Thymus (tissue), 11 donors: ENCODE measurements around the gene TTLL8. TPM values are rescaled to one million over a fixed set of nuclear protein-coding genes. Genes with fewer than 3 reads are reported as not detected.

ENCODE experiments used
- DNase-seq, 9 donors: peaks; one replicate each; pipeline ENCODE4 v3.0.0-alpha.2; 2013; ENCODE audit warnings: low spot score in 9 of 9, low read depth in 6 of 9, missing footprints in 1 of 9
- H3K27ac ChIP-seq, 2 donors: one replicate each; pipeline ENCODE4 v1.5.1; 2013; ENCODE audit warnings: control low read depth in 1 of 2, low read depth in 1 of 2, low read length in 1 of 2, mild to moderate bottlenecking in 1 of 2, moderate library complexity in 1 of 2
- H3K27me3 ChIP-seq, 2 donors: one replicate each; pipeline ENCODE4 v1.5.1; 2013; ENCODE audit warnings: low read length in 1 of 2; ENCODE audit not compliant: control insufficient read depth in 2 of 2, insufficient read depth in 1 of 2
- H3K36me3 ChIP-seq, 2 donors: one replicate each; pipeline ENCODE4 v1.5.1; 2013; ENCODE audit warnings: low read length in 1 of 2, mild to moderate bottlenecking in 1 of 2, moderate library complexity in 1 of 2; ENCODE audit not compliant: control insufficient read depth in 2 of 2, insufficient read depth in 2 of 2
- H3K4me1 ChIP-seq, 2 donors: one replicate each; pipeline ENCODE4 v1.5.1; 2013; ENCODE audit warnings: low read length in 2 of 2; ENCODE audit not compliant: control insufficient read depth in 2 of 2, insufficient read depth in 2 of 2
- H3K4me3 ChIP-seq, 2 donors: one replicate each; pipeline ENCODE4 v1.5.1; 2013; ENCODE audit warnings: low read length in 2 of 2, control low read depth in 1 of 2, mild to moderate bottlenecking in 1 of 2
- H3K9me3 ChIP-seq, 2 donors: one replicate each; pipeline ENCODE4 v1.5.1; 2013; ENCODE audit warnings: low read length in 1 of 2, mild to moderate bottlenecking in 1 of 2; ENCODE audit not compliant: control insufficient read depth in 2 of 2, insufficient read depth in 1 of 2
- WGBS: extraction: QIAGEN DNeasy Blood & Tissue Kit; methylation state at CpG from one replicate; pipeline ENCODE4 v1.1.7; 2013; 5-methylcytosine and 5-hydroxymethylcytosine counted together
- polyA plus RNA-seq: library from polyadenylated mRNA; stranded (reverse); fragments of 200-250 nt; gene quantifications from one replicate; pipeline ENCODE4 v1.2.3, GENCODE V29; 2013
- total RNA-seq: library from RNA; stranded (reverse); fragments of 120-200 nt; gene quantifications from one replicate; pipeline ENCODE4 v1.2.4, GENCODE V29; 2013
- donor health status: healthy.

Gene TTLL8
- total and polyA plus RNA-seq, 2 donors: not detected

GRCh38 chr22:49997251-49997599 is 60.9 kb downstream of the TTLL8 start:
- no peaks in the 10 kb centered on the region for H3K4me1 ChIP-seq
- DNase-seq: no peak
- H3K9me3 ChIP-seq: peaks cover 0 to 1% of the 10 kb centered on the region in 2 donors
- 91% methylated on average over 12 of the region's 12 CpGs for WGBS
- H3K27ac ChIP-seq: no peak overlapping the region
- peaks cover 7 to 39% of the 10 kb centered on the region in 2 donors for H3K27me3 ChIP-seq
- no peak overlapping the region for H3K4me3 ChIP-seq
- no peaks in the 10 kb centered on the region for H3K36me3 ChIP-seq

GRCh38 chr22:49996518-49997250 is 61.4 kb downstream of the TTLL8 start:
- Histone ChIP-seq H3K36me3 (no peaks in the 10 kb centered on the region), H3K9me3 (peaks cover 0 to 1% of the 10 kb centered on the region in 2 donors), H3K4me3 (no peak overlapping the region), H3K4me1 (no peaks in the 10 kb centered on the region), H3K27ac (no peak overlapping the region), H3K27me3 (peaks cover 7 to 37% of the 10 kb centered on the region in 2 donors)
- DNase-seq: no peak
- 95% methylated on average over 19 of the region's 19 CpGs for WGBS

GRCh38 chr22:49996119-49996517 is 62.0 kb downstream of the TTLL8 start:
- no peak for DNase-seq
- peaks cover 0 to 1% of the 10 kb centered on the region in 2 donors for H3K9me3 ChIP-seq
- H3K27me3 ChIP-seq: peaks cover 7 to 33% of the 10 kb centered on the region in 2 donors
- 93% methylated on average over 4 of the region's 4 CpGs for WGBS
- H3K27ac ChIP-seq: no peak overlapping the region
- H3K4me3 ChIP-seq: no peak overlapping the region
- no peaks in the 10 kb centered on the region for H3K4me1 ChIP-seq
- H3K36me3 ChIP-seq: no peaks in the 10 kb centered on the region

GRCh38 chr22:49995361-49996118 is 62.6 kb downstream of the TTLL8 start:
- WGBS: 96% methylated on average over 10 of the region's 10 CpGs
- Histone ChIP-seq H3K27me3 (peaks cover 7 to 27% of the 10 kb centered on the region in 2 donors), H3K27ac (no peak overlapping the region), H3K4me1 (no peaks in the 10 kb centered on the region), H3K4me3 (no peak overlapping the region), H3K36me3 (no peaks in the 10 kb centered on the region), H3K9me3 (peaks cover 1 to 4% of the 10 kb centered on the region in 2 donors)
- DNase-seq: no peak

- H3K27me3 ChIP-seq: peaks cover 4 to 22% of the 10 kb centered on the region in 2 donors
Measured at GRCh38 chr22:49995041-49995360, 63.1 kb downstream of the TTLL8 start.

GRCh38 chr22:49994361-49995040 is 63.6 kb downstream of the TTLL8 start:
- H3K27me3 ChIP-seq: peaks cover 0 to 17% of the 10 kb centered on the region in 2 donors
- H3K9me3 ChIP-seq: peaks cover 0 to 4% of the 10 kb centered on the region in 2 donors
- H3K36me3 ChIP-seq: no peaks in the 10 kb centered on the region
- H3K27ac ChIP-seq: no peak overlapping the region
- no peaks in the 10 kb centered on the region for H3K4me1 ChIP-seq
- H3K4me3 ChIP-seq: no peak overlapping the region
- no peak for DNase-seq
- 96% methylated on average over 21 of the region's 21 CpGs for WGBS

More at GRCh38 chr22:49995041-49995360, 63.1 kb downstream of the TTLL8 start:
- Histone ChIP-seq H3K4me1 (no peaks in the 10 kb centered on the region), H3K27ac (no peak overlapping the region), H3K36me3 (no peaks in the 10 kb centered on the region), H3K9me3 (peaks cover 0 to 4% of the 10 kb centered on the region in 2 donors), H3K4me3 (no peak overlapping the region)
- no peak for DNase-seq
- whole genome bisulfite sequencing: 86% methylated on average over 3 of the region's 3 CpGs

GRCh38 chr22:49993649-49994360 is 64.3 kb downstream of the TTLL8 start:
- 86% methylated on average over 11 of the region's 11 CpGs for WGBS
- no peak overlapping the region for H3K27ac ChIP-seq
- H3K36me3 ChIP-seq: no peaks in the 10 kb centered on the region
- DNase-seq: no peak
- peaks cover 0 to 12% of the 10 kb centered on the region in 2 donors for H3K27me3 ChIP-seq
- no peaks in the 10 kb centered on the region for H3K4me1 ChIP-seq
- no peak overlapping the region for H3K4me3 ChIP-seq
- peaks cover 0 to 4% of the 10 kb centered on the region in 2 donors for H3K9me3 ChIP-seq

- H3K27ac ChIP-seq: no peak overlapping the region
- H3K4me3 ChIP-seq: no peak overlapping the region
- peaks cover 0 to 10% of the 10 kb centered on the region in 2 donors for H3K27me3 ChIP-seq
- DNase-seq: peak in 2 of 9 donors; percentile 65
- H3K4me1 ChIP-seq: no peaks in the 10 kb centered on the region
- peaks cover 0 to 4% of the 10 kb centered on the region in 2 donors for H3K9me3 ChIP-seq
- 37% methylated on average over 23 of the region's 23 CpGs for WGBS
- no peaks in the 10 kb centered on the region for H3K36me3 ChIP-seq
Measured at GRCh38 chr22:49992921-49993648, 65.0 kb downstream of the TTLL8 start.
